H9 (cell line): ENCODE results near the gene YLPM1. TPM values are rescaled to one million over a fixed set of nuclear protein-coding genes. Genes with fewer than 3 reads are reported as not detected.

Experiments used
- DNase-seq: peaks from one replicate; pipeline ENCODE4 v3.0.0-alpha.2; 2017
- H2AFZ ChIP-seq: one replicate; pipeline ENCODE4 v1.6.1; 2013; ENCODE audit warnings: mild to moderate bottlenecking, low read length, control low read depth, moderate library complexity
- H2AK5ac ChIP-seq: 2 replicates; pipeline ENCODE4 v1.6.1; 2013; ENCODE audit warnings: low read length, control low read depth, mixed read lengths; ENCODE audit not compliant: insufficient read length
- H2BK120ac ChIP-seq: one replicate; pipeline ENCODE4 v1.6.1; 2013; ENCODE audit warnings: low read depth, mild to moderate bottlenecking, low read length, control low read depth, inconsistent platforms; ENCODE audit not compliant: poor library complexity, severe bottlenecking
- H2BK12ac ChIP-seq: 2 replicates; pipeline ENCODE4 v1.6.1; 2013; ENCODE audit warnings: low read length, control low read depth, mixed read lengths, low read depth; ENCODE audit not compliant: insufficient read length
- H2BK15ac ChIP-seq: 2 replicates; pipeline ENCODE4 v1.6.1; 2013; ENCODE audit warnings: low read depth, low read length, control low read depth
- H2BK20ac ChIP-seq: one replicate; pipeline ENCODE4 v1.6.1; 2013; ENCODE audit warnings: low read depth, mild to moderate bottlenecking, low read length, control low read depth, inconsistent platforms; ENCODE audit not compliant: poor library complexity, severe bottlenecking
- H2BK5ac ChIP-seq: 2 replicates; pipeline ENCODE4 v1.6.1; 2013; ENCODE audit warnings: low read length, control low read depth, mixed read lengths; ENCODE audit not compliant: insufficient read length
- H3K14ac ChIP-seq: 2 replicates; pipeline ENCODE4 v1.6.1; 2013; ENCODE audit warnings: low read length, control low read depth; ENCODE audit not compliant: insufficient read depth
- H3K18ac ChIP-seq: 2 replicates; pipeline ENCODE4 v1.6.1; 2013; ENCODE audit warnings: low read depth, mild to moderate bottlenecking, mixed read lengths, low read length, control low read depth; ENCODE audit not compliant: insufficient read length
- H3K23ac ChIP-seq: 2 replicates; pipeline ENCODE4 v1.6.1; 2013; ENCODE audit warnings: low read length, control low read depth, mixed read lengths, low read depth; ENCODE audit not compliant: insufficient read length
- H3K23me2 ChIP-seq: 2 replicates; pipeline ENCODE4 v1.6.1; 2013; ENCODE audit warnings: low read depth, mild to moderate bottlenecking, mixed read lengths, low read length, control low read depth; ENCODE audit not compliant: insufficient read length, poor library complexity, severe bottlenecking
- H3K27ac ChIP-seq: 2 replicates; pipeline ENCODE4 v1.5.1; 2013; ENCODE audit warnings: low read length, control low read depth, mixed read lengths, low read depth; ENCODE audit not compliant: insufficient read length
- H3K27me3 ChIP-seq: 2 replicates; pipeline ENCODE4 v1.6.1; 2013; ENCODE audit warnings: low read length, control low read depth, inconsistent platforms; ENCODE audit not compliant: insufficient read depth
- H3K4ac ChIP-seq: 2 replicates; pipeline ENCODE4 v1.6.1; 2013; ENCODE audit warnings: low read depth, mild to moderate bottlenecking, control low read depth, inconsistent platforms, low read length, moderate library complexity
- H3K4me1 ChIP-seq: 2 replicates; pipeline ENCODE4 v1.6.1; 2013; ENCODE audit warnings: low read length, control low read depth, inconsistent platforms; ENCODE audit not compliant: insufficient read depth
- H3K4me2 ChIP-seq: 2 replicates; pipeline ENCODE4 v1.6.1; 2013; ENCODE audit warnings: low read length, control low read depth, mixed read lengths; ENCODE audit not compliant: insufficient read length, insufficient read depth
- H3K56ac ChIP-seq: 2 replicates; pipeline ENCODE4 v1.6.1; 2013; ENCODE audit warnings: low read depth, mild to moderate bottlenecking, mixed read lengths, low read length, control low read depth; ENCODE audit not compliant: insufficient read length
- H3K79me1 ChIP-seq: 2 replicates; pipeline ENCODE4 v1.6.1; 2013; ENCODE audit warnings: low read depth, mild to moderate bottlenecking, moderate library complexity, low read length, control low read depth, inconsistent platforms; ENCODE audit not compliant: insufficient read depth, poor library complexity, severe bottlenecking
- H3K79me2 ChIP-seq: 2 replicates; pipeline ENCODE4 v1.6.1; 2013; ENCODE audit warnings: low read length, control low read depth, inconsistent platforms; ENCODE audit not compliant: insufficient read depth
- H3K9ac ChIP-seq: 2 replicates; pipeline ENCODE4 v1.6.1; 2013; ENCODE audit warnings: low read length, control low read depth, mixed read lengths; ENCODE audit not compliant: insufficient read length; ENCODE audit errors: extremely low read depth
- H3K9me3 ChIP-seq: one replicate; pipeline ENCODE4 v1.6.1; 2013; ENCODE audit warnings: low read depth, low read length, inconsistent platforms; ENCODE audit not compliant: control insufficient read depth
- H3T11ph ChIP-seq: one replicate; pipeline ENCODE4 v1.6.1; 2013; ENCODE audit warnings: mild to moderate bottlenecking, low read length, control low read depth, inconsistent platforms
- H4K20me1 ChIP-seq: one replicate; pipeline ENCODE4 v1.6.1; 2013; ENCODE audit not compliant: control insufficient read depth, insufficient read length, insufficient read depth
- H4K5ac ChIP-seq: 2 replicates; pipeline ENCODE4 v1.6.1; 2013; ENCODE audit warnings: low read depth, mild to moderate bottlenecking, mixed read lengths, low read length, control low read depth; ENCODE audit not compliant: insufficient read length
- H4K8ac ChIP-seq: replicated peaks from 2 replicates; pipeline ENCODE4 v1.6.1; 2013; ENCODE audit warnings: low read length, control low read depth, mixed read lengths, low read depth; ENCODE audit not compliant: insufficient read length
- H4K91ac ChIP-seq: 2 replicates; pipeline ENCODE4 v1.6.1; 2013; ENCODE audit warnings: low read depth, mild to moderate bottlenecking, moderate library complexity, mixed read lengths, low read length, control low read depth; ENCODE audit not compliant: insufficient read length
- H3K27ac Mint-ChIP-seq, 3 experiments: 2 replicates in 2 of 3; 3 replicates in 1 of 3; pipeline ENCODE4 v1.8.0; 2020 to 2021; ENCODE audit warnings: mixed read lengths in 3 of 3, mild to moderate bottlenecking in 1 of 3, moderate library complexity in 1 of 3
- H3K27me3 Mint-ChIP-seq: 2 replicates; pipeline ENCODE4 v1.8.0; 2021; ENCODE audit warnings: low read depth, mild to moderate bottlenecking, moderate library complexity, mixed read lengths
- H3K36me3 Mint-ChIP-seq, 3 experiments: 2 replicates in 2 of 3; 3 replicates in 1 of 3; pipeline ENCODE4 v1.8.0; 2020 to 2021; ENCODE audit warnings: low read depth in 3 of 3, mixed read lengths in 3 of 3; ENCODE audit not compliant: insufficient read depth in 1 of 3
- H3K4me1 Mint-ChIP-seq, 2 experiments: 2 replicates each; pipeline ENCODE4 v1.8.0; 2020; ENCODE audit warnings: mixed read lengths in 2 of 2
- H3K4me3 Mint-ChIP-seq, 2 experiments: 2 replicates in 1 of 2; 3 replicates in 1 of 2; pipeline ENCODE4 v1.8.0; 2020 to 2021; ENCODE audit warnings: mild to moderate bottlenecking in 2 of 2, mixed read lengths in 2 of 2, moderate library complexity in 1 of 2
- H3K9me3 Mint-ChIP-seq, 2 experiments: 2 replicates in 1 of 2; 3 replicates in 1 of 2; pipeline ENCODE4 v1.8.0; 2020; ENCODE audit warnings: mild to moderate bottlenecking in 2 of 2, mixed read lengths in 2 of 2, moderate library complexity in 1 of 2
- CTCF ChIP-seq: fragments of 200-600 bp; sonication (generic); conservative IDR thresholded peaks from 3 replicates; pipeline ENCODE4 v1.8.0; 2021; ENCODE audit warnings: antibody characterized with exemption, mild to moderate bottlenecking
- WGBS: extraction: QIAGEN DNeasy Blood & Tissue Kit; methylation state at CpG from one replicate; pipeline ENCODE4 v1.1.7; 2013; ENCODE audit warnings: missing lambda C conversion rate, low lambda C conversion rate, mixed read lengths; ENCODE audit not compliant: insufficient read length; ENCODE audit errors: extremely low coverage; 5-methylcytosine and 5-hydroxymethylcytosine counted together
- total RNA-seq: library from RNA; stranded (reverse); gene quantifications from 2 replicates; pipeline ENCODE4 v1.2.1, GENCODE V29; 2021

Gene YLPM1
- total RNA-seq, 1 experiment from 2014 or later = 82.2 TPM

- no peak within 1 kb of the TSS for H3K14ac ChIP-seq
- no peaks in the 10 kb centered on the region for H3K27me3 ChIP-seq
- H3K4me2 ChIP-seq = no peak within 1 kb of the TSS
- Mint-ChIP-seq H3K9me3 (no peaks in the 10 kb centered on the region), H3K4me3 (no peak within 1 kb of the TSS), H3K27ac (peak within 1 kb of the TSS; percentile 28 to 56 (median 49); a peak in 2 of 7 replicates), H3K36me3 (no peaks in the 10 kb centered on the region; a peak in 1 of 7 replicates), H3K4me1 (peaks cover 15 to 24% of the 10 kb centered on the region in 2 experiments), H3K27me3 (no peaks in the 10 kb centered on the region)
- H2BK15ac ChIP-seq = no peak within 1 kb of the TSS
- H3K9me3 ChIP-seq = no peaks in the 10 kb centered on the region
- no peak within 1 kb of the TSS for H4K91ac ChIP-seq
- H3K79me1 ChIP-seq = no peaks in the 10 kb centered on the region
- H4K20me1 ChIP-seq = no peaks in the 10 kb centered on the region
- no peak for TF ChIP-seq CTCF
- no peak within 1 kb of the TSS for H3K18ac ChIP-seq
- H4K5ac ChIP-seq = no peak within 1 kb of the TSS
- H3K4me1 ChIP-seq = no peaks in the 10 kb centered on the region
- peak within 1 kb of the TSS; percentile 50 for H2AFZ ChIP-seq
- H2BK120ac ChIP-seq = no peak within 1 kb of the TSS
- DNase-seq = no peak
- no peak within 1 kb of the TSS for H3K4ac ChIP-seq
- no CpG with 5 or more reads among the region's 13 CpGs for WGBS
- H2BK12ac ChIP-seq = no peak within 1 kb of the TSS
- no peak within 1 kb of the TSS for H3K27ac ChIP-seq
- H4K8ac ChIP-seq = no peak within 1 kb of the TSS
- no peak within 1 kb of the TSS for H2AK5ac ChIP-seq
- H2BK20ac ChIP-seq = no peak within 1 kb of the TSS
- no peak within 1 kb of the TSS for H2BK5ac ChIP-seq
- no peaks in the 10 kb centered on the region for H3K23me2 ChIP-seq
- H3K56ac ChIP-seq = no peak within 1 kb of the TSS
- H3T11ph ChIP-seq = no peak within 1 kb of the TSS
- H3K9ac ChIP-seq = no peak within 1 kb of the TSS
- no peaks in the 10 kb centered on the region for H3K79me2 ChIP-seq
- H3K23ac ChIP-seq = no peak within 1 kb of the TSS
Measured at GRCh38 chr14:74875941-74876913, 113.1 kb downstream of the YLPM1 start, which contains the start of gene PROX2. PROX2 (minus strand) TSS chr14:74876145; CDS start chr14:74863834, 12,311 bp downstream.
